Tibial artery (tissue), 4 donors: ENCODE measurements around the gene GBP4.
"Not testable (repeated sequence)": the region's sequence is repeated elsewhere in the genome, so short reads cannot be mapped to it uniquely, and the experiment has no call there.

Experiments used
- DNase-seq, 2 donors: peaks; one replicate each; pipeline ENCODE4 v3.0.0-alpha.2; 2019
- H3K27ac ChIP-seq, 2 donors: fragments of 200-600 bp; sonication (generic) in 1 of 2; 1 replicate in 1 of 2; 2 replicates in 1 of 2; pipeline ENCODE4 v1.5.1; 2018 to 2019; ENCODE audit warnings: mild to moderate bottlenecking in 1 of 2
- H3K27me3 ChIP-seq, 2 donors: fragments of 200-600 bp; sonication (generic) in 1 of 2; one replicate each; pipeline versions ENCODE4 v1.5.1 to v1.6.0; 2016 to 2019
- H3K36me3 ChIP-seq, 3 donors: fragments of 200-600 bp; sonication (generic) in 2 of 3; one replicate each; pipeline ENCODE4 v1.5.1; 2016 to 2019; ENCODE audit warnings: mild to moderate bottlenecking in 2 of 3
- H3K4me1 ChIP-seq, 4 donors: fragments of 200-600 bp; sonication (generic) in 2 of 4; 1 replicate in 3 of 4; 2 replicates in 1 of 4; pipeline ENCODE4 v1.5.1; 2016 to 2019
- H3K4me3 ChIP-seq, 2 donors: fragments of 200-600 bp; sonication (generic) in 1 of 2; 1 replicate in 1 of 2; 2 replicates in 1 of 2; pipeline ENCODE4 v1.5.1; 2018 to 2019; ENCODE audit warnings: mild to moderate bottlenecking in 2 of 2
- H3K9me3 ChIP-seq, 3 donors: fragments of 200-600 bp; sonication (generic) in 1 of 3; one replicate each; pipeline ENCODE4 v1.5.1; 2016 to 2019
- intact Hi-C: fragments of 100-400 bp; cut with DNase I; formaldehyde crosslinking; loops from one replicate; pipeline ENCODE4 v1.15.0; 2023; ENCODE audit warnings: low total_unique reads
- TF ChIP-seq, protein P1 (sequence below), 2 experiments: fragments of 200-600 bp in 1 of 2; fragments of 450-650 bp in 1 of 2; IDR thresholded peaks; one replicate each; pipeline ENCODE4 v1.5.1; 2017 to 2019; ENCODE audit warnings: antibody characterized with exemption in 2 of 2, mild to moderate bottlenecking in 1 of 2, moderate library complexity in 1 of 2

GBP4 gene

GRCh38 chr1:89198491-89199072 lies at the start of gene GBP4:
Gene GBP4, minus strand, starts transcription at chr1:89198942. Its CDS starts 108 bp downstream, at chr1:89198834.
- Histone ChIP-seq H3K9me3 (no peaks in the 10 kb centered on the region), H3K36me3 (no peaks in the 10 kb centered on the region), H3K4me3 (peak within 1 kb of the TSS; percentile 50 to 53), H3K4me1 (no peaks in the 10 kb centered on the region), H3K27ac (peak within 1 kb of the TSS; percentile 52 to 59), H3K27me3 (no peaks in the 10 kb centered on the region)
- intact Hi-C loops, result no loop called here
- peak in 1 of 2 donors; percentile 24 for DNase-seq
- TF ChIP-seq, protein P1, sequence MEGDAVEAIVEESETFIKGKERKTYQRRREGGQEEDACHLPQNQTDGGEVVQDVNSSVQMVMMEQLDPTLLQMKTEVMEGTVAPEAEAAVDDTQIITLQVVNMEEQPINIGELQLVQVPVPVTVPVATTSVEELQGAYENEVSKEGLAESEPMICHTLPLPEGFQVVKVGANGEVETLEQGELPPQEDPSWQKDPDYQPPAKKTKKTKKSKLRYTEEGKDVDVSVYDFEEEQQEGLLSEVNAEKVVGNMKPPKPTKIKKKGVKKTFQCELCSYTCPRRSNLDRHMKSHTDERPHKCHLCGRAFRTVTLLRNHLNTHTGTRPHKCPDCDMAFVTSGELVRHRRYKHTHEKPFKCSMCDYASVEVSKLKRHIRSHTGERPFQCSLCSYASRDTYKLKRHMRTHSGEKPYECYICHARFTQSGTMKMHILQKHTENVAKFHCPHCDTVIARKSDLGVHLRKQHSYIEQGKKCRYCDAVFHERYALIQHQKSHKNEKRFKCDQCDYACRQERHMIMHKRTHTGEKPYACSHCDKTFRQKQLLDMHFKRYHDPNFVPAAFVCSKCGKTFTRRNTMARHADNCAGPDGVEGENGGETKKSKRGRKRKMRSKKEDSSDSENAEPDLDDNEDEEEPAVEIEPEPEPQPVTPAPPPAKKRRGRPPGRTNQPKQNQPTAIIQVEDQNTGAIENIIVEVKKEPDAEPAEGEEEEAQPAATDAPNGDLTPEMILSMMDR (IDR thresholded peaks at IDR 0.05), result no peak

GRCh38 chr1:89243046-89243445 lies 44.3 kb upstream of the GBP4 start:
- Histone ChIP-seq H3K9me3 (no peaks in the 10 kb centered on the region), H3K27ac (no peak overlapping the region), H3K27me3 (no peaks in the 10 kb centered on the region), H3K4me1 (no peaks in the 10 kb centered on the region), H3K36me3 (no peaks in the 10 kb centered on the region), H3K4me3 (no peak overlapping the region)
- intact Hi-C loops, result no loop called here
- TF ChIP-seq, protein P1 (IDR thresholded peaks at IDR 0.05), result no peak
- no peak for DNase-seq

DNA sequence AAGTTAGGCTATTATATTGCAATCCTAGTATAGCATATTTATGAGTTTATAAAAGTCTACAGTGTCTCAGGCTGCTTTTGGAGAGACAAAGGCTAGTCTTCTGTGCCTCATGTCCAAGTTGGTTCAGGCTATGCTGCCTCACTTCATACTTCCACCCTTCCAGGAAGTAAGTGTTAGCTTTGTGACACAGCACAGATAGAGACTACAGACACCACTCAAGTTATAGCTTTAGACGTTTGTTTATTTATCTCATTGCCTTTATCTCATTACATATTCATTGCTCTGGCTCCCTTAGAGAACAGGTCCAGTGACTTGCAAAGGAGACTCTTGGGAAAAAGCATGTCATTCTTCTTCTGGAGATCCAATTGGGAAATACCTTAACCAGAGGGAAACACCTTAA lies 22.6 kb upstream of the GBP4 start:
- no peak overlapping the region for H3K4me3 ChIP-seq
- no peaks in the 10 kb centered on the region for H3K36me3 ChIP-seq
- intact Hi-C loops, result no loop called here
- no peaks in the 10 kb centered on the region for H3K4me1 ChIP-seq
- H3K9me3 ChIP-seq, result no peaks in the 10 kb centered on the region
- H3K27me3 ChIP-seq, result no peaks in the 10 kb centered on the region
- TF ChIP-seq, protein P1 (IDR thresholded peaks at IDR 0.05), result no peak
- H3K27ac ChIP-seq, result no peak overlapping the region
- DNase-seq, result no peak

DNA sequence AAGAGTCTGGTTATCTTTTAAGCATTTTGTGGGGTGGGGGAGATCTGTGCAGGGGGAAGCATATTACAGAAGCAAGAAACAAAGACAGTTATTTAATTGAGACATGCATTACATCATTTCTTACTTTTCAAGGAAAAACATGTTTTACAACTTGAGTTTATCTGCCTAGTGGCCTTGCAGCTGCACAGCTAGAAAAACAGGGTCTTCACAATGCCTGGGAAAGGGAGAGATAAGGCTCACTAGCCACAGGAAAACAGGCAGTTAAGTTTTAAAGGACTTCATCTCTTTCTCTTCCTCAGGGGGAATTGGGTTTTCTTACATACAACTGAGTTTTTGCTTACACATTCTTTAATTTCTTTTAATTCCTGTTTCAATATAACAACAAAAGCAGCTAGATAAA lies 21.1 kb upstream of the GBP4 start:
- H3K4me1 ChIP-seq, H3K27ac ChIP-seq, H3K4me3 ChIP-seq, intact Hi-C loops, H3K9me3 ChIP-seq, H3K27me3 ChIP-seq, H3K36me3 ChIP-seq, DNase-seq: not testable (repeated sequence)

DNA sequence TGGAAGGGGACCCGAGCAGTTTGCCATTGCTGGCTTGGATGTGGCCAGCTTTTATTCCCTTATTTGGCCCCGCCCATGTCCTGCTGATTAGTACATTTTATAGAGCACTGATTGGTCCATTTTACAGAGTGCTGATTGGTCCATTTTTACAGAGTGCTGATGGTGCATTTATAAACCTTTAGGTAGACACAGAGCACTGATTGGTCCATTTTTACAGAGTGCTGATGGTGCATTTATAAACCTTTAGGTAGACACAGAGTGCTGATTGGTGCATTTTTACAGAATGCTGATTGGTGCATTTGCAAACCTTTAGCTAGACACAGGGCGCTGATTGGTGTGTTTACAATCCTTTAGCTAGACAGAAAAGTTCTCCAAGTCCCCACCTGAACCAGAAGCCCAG lies 20.2 kb upstream of the GBP4 start:
- intact Hi-C loops, H3K36me3 ChIP-seq, H3K27me3 ChIP-seq, H3K4me3 ChIP-seq, H3K9me3 ChIP-seq, DNase-seq, H3K4me1 ChIP-seq, H3K27ac ChIP-seq: not testable (repeated sequence)

DNA sequence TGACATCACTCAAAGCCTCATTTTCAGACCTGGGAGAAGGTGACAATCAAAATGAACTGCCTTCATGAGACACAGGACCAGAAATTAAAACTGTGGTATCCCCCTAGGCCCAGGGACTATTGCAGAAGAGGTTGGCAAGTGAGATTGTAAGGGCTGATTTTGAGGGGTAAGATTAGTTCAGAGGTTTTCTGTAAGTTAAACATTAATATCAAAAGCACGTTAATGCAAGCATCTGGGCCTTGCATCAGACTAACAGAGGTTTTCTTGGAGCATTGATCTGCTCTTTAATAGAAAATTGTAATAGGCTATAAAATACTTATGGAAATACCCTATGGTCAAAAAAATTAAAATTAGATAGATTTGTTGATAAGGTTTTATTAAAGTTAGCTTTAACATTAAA lies 14.6 kb upstream of the GBP4 start:
- no peaks in the 10 kb centered on the region for H3K4me1 ChIP-seq
- no peaks in the 10 kb centered on the region for H3K9me3 ChIP-seq
- intact Hi-C loops, result no loop called here
- TF ChIP-seq, protein P1 (IDR thresholded peaks at IDR 0.05), result no peak
- H3K4me3 ChIP-seq, result no peak overlapping the region
- H3K27ac ChIP-seq, result no peak overlapping the region
- H3K36me3 ChIP-seq, result no peaks in the 10 kb centered on the region
- DNase-seq, result no peak
- no peaks in the 10 kb centered on the region for H3K27me3 ChIP-seq
